ENCODE measurements around the gene SNX8. TPM values are rescaled to one million over a fixed set of nuclear protein-coding genes. Genes with fewer than 3 reads are reported as not detected.
"Not testable (repeated sequence)": the region's sequence is repeated elsewhere in the genome, so short reads cannot be mapped to it uniquely, and the experiment has no call there.

SNX8 gene
- polyA plus RNA-seq, 1 donor, result 38.8 TPM

GRCh38 chr7:2331707-2332106 is 17.5 kb upstream of the SNX8 start:
- DNase-seq, result no peak

- no peak for DNase-seq
Observed at GRCh38 chr7:2330493-2330892, 16.3 kb upstream of the SNX8 start.

GRCh38 chr7:2326951-2327350 is 12.7 kb upstream of the SNX8 start:
- no peak for DNase-seq

GRCh38 chr7:2325162-2325561 is 10.9 kb upstream of the SNX8 start:
- no peak for DNase-seq

- DNase-seq, result no peak
Observed at GRCh38 chr7:2321020-2321419, 6.8 kb upstream of the SNX8 start.

GRCh38 chr7:2317556-2318293 is 3.5 kb upstream of the SNX8 start:
- DNase-seq, result no peak

- DNase-seq, result no peak
Observed at GRCh38 chr7:2316578-2316977, 2.3 kb upstream of the SNX8 start.

GRCh38 chr7:2315787-2316186 is 1.5 kb upstream of the SNX8 start:
- no peak for DNase-seq

GRCh38 chr7:2314956-2315530 is 802 bp upstream of the SNX8 start:
- not testable (repeated sequence) for DNase-seq

GRCh38 chr7:2313450-2314208 is 612 bp downstream of the SNX8 start:
- no peak for DNase-seq

- no peak for DNase-seq
Observed at GRCh38 chr7:2312267-2312929, 1.8 kb downstream of the SNX8 start.

- DNase-seq, result peak; percentile 63
Observed at GRCh38 chr7:2309889-2310331, 4.3 kb downstream of the SNX8 start.

GRCh38 chr7:2307690-2308107 is 6.5 kb downstream of the SNX8 start:
- no peak for DNase-seq

GRCh38 chr7:2306688-2307087 is 7.6 kb downstream of the SNX8 start:
- no peak for DNase-seq

GRCh38 chr7:2305258-2305657 is 9.0 kb downstream of the SNX8 start:
- DNase-seq, result not testable (repeated sequence)

- not testable (repeated sequence) for DNase-seq
Observed at GRCh38 chr7:2303520-2303919, 10.7 kb downstream of the SNX8 start.

GRCh38 chr7:2302743-2303397 is 11.4 kb downstream of the SNX8 start:
- DNase-seq, result not testable (repeated sequence)

- no peak for DNase-seq
Observed at GRCh38 chr7:2301511-2301863, 12.8 kb downstream of the SNX8 start.

- no peak for DNase-seq
Observed at GRCh38 chr7:2299870-2300512, 14.2 kb downstream of the SNX8 start.

GRCh38 chr7:2299131-2299829 is 15.0 kb downstream of the SNX8 start:
- DNase-seq, result no peak

- no peak for DNase-seq
Observed at GRCh38 chr7:2296832-2297231, 17.4 kb downstream of the SNX8 start.

All from left kidney (tissue), 2 donors.